HTR-8/SVneo (cell line): ENCODE data around the gene FAM131A.

Experiments
- DNase-seq: peaks from one replicate; pipeline ENCODE4 v3.0.0; 2011; ENCODE audit warnings: low spot score, mixed read lengths; ENCODE audit not compliant: insufficient read length
- FAIRE-seq: peaks from 2 replicates; lab custom pipeline; 2011; peaks lifted over from hg19 to GRCh38; lab: Jason Lieb, UNC

Gene FAM131A

DNA sequence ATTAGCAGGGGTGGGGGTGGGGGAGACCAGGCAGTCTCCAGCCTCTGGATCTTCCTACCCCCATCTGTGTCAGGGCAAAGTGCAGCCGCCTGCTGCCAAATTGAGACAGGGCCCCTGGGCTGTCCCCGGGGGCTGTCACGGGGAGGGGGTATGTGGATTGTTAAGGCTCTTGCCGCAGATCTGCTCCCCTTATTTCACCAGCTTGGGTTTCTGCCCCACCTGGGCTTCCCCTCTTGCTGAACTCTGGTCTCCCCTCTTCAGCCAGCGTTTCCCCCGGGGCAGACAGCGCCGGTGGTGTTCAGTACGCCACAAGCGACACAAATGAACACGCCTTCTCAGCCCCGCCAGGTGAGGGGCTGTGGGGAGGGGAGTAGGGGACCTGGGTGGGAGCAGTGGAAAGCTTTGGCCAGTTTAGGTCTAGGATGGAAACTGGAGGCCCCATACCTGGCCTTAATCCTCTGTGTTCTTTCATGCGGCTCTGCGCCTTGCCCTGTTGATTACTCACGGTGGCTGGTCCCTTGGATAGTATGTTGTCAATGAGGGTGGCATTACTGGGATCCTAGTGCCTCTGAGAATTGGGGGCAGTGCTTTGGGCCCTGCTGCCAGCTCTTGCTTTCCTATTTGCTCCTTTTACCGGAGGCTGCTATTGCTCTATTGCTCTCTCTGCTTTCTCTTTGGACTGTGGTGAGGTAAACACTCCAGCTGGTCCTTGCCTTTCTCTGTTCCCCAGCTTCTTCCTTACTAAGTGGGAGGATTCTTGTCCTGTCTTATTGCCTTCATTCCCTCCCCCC lies 21.3 kb upstream of the FAM131A start:
- FAIRE-seq, result no peak
- DNase-seq, result no peak

DNA sequence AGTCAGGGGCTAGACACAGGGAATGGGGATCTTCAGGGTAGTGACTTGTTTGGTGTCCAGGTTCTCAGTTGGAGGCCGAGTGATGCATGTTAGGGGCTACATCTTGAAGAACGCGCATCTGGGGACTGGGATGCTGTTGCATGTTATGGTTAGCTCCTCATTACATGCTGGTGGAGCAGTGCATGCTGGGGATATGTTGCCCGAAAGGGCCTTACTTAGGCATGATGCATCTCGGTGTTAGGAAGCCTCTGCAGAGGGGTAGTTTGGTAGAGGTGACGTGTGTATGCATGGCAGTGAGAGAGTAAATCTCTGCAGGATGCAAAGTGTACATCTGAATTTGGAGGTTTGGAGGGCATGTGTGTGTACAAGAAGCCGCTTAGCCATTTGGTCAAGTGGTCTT lies 20.6 kb upstream of the FAM131A start:
- no peak for FAIRE-seq
- DNase-seq, result no peak

DNA sequence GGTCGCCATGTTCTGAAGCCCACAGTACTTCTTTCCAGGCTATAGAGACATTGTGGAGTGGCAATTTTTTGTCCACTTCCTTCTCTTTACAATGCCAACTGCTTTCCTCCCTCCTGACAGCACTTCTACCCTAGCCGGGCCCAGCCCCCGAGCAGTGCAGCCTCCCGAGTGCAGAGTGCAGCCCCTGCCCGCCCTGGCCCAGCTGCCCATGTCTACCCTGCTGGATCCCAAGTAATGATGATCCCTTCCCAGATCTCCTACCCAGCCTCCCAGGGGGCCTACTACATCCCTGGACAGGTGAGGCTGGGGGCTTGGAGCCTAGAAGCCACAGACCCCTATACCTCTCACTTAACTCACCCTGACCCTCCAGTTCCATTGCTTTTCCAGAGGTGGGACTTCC lies 20.2 kb upstream of the FAM131A start:
- FAIRE-seq (no peak), DNase-seq (no peak)

DNA sequence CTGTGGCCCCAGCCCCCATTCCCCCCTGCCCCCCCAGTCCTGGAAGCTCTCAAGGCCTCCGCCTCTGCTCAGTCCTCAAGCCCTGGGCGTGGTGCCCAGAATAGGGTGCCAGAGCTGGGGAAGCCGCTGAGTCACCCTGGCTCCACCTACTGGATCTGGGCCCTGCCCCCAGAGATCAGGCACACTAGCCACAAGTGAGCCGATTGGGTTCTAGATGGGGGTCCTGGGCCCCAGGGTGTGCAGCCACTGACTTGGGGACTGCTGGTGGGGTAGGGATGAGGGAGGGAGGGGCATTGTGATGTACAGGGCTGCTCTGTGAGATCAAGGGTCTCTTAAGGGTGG lies 17.3 kb upstream of the FAM131A start:
- peak; percentile 96 for DNase-seq
- peak; percentile 67 for FAIRE-seq

DNA sequence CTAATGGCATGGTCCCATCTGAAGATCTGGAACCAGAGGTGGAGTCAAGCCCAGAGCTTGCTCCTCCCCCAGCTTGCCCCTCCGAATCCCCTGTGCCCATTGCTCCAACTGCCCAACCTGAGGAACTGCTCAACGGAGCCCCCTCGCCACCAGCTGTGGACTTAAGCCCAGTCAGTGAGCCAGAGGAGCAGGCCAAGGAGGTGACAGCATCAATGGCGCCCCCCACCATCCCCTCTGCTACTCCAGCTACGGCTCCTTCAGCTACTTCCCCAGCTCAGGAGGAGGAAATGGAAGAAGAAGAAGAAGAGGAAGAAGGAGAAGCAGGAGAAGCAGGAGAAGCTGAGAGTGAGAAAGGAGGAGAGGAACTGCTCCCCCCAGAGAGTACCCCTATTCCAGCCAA lies 15.7 kb upstream of the FAM131A start:
- FAIRE-seq, result no peak

DNA sequence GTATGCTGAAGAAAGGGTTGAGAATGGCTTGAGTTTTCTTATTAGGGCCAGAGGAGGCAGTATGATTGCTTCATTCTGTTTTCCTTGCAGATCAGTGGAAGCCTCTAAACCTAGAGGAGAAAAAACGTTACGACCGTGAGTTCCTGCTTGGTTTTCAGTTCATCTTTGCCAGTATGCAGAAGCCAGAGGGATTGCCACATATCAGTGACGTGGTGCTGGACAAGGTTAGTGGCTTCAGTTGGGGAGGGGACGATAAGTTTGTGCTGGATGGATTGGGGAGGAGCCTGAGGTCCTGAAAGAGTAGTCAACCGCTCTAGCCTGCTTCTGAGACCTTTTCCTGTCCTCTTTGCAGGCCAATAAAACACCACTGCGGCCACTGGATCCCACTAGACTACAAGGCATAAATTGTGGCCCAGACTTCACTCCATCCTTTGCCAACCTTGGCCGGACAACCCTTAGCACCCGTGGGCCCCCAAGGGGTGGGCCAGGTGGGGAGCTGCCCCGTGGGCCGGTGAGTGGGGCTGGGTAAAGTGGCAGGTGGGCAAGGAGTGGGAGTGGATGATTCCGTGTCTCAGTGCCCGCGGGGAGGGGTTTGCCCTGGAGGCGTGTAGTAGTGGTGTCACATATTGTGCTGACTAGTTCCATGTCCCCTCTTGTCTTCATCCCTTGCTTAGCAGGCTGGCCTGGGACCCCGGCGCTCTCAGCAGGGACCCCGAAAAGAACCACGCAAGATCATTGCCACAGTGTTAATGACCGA lies 14.5 kb upstream of the FAM131A start:
- FAIRE-seq, result no peak
- no peak for DNase-seq

More for the DNA sequence above, 15.7 kb upstream of the FAM131A start:
- no peak for DNase-seq

DNA sequence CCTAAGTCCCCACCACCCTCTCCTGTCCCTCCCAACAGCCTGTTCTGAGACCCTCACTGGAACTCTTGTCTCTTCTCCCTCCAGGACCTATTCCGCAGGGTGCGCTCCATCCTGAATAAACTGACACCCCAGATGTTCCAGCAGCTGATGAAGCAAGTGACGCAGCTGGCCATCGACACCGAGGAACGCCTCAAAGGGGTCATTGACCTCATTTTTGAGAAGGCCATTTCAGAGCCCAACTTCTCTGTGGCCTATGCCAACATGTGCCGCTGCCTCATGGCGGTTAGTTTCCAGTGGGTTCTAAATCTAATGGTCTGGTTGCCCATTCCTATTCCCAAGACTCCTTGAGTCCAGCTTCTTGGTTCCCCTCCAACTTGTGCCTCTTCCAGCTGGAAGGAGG lies 13.7 kb upstream of the FAM131A start:
- no peak for DNase-seq
- no peak for FAIRE-seq

DNA sequence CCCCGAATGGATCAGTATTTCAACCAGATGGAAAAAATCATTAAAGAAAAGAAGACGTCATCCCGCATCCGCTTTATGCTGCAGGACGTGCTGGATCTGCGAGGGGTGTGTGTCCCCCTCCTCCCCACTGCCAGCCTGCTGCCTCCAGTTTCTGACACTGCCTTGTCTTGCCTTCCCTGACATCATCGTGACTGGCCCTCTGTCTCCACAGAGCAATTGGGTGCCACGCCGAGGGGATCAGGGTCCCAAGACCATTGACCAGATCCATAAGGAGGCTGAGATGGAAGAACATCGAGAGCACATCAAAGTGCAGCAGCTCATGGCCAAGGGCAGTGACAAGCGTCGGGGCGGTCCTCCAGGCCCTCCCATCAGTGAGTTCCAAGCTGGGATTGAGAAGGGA lies 12.1 kb upstream of the FAM131A start:
- FAIRE-seq, result no peak
- DNase-seq, result no peak

DNA sequence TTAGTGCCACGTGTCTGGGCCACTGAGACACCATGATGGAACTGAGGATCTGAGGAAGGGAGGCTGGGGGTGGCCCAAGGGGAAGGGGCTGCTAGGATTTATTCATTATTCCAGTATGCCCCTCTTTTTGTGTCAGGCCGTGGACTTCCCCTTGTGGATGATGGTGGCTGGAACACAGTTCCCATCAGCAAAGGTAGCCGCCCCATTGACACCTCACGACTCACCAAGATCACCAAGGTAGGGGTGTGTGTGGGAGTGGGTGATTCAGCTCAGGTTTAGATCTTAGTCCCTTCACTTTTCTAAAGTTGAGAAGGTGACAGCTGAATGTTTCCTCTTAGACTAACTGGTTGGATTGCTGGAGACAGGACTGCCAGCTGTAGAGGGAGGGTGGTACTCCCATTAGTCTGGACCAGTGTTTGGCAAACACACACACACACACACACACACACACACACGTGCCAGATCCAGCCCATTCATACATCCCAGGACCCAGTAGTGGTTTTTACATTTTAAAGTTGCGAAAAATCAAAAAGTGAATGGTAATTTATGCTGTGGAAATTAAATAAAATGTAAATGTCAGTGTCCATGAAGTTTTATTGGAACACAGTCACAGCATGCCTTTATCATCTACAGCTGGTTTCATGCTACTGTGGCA lies 11.6 kb upstream of the FAM131A start:
- FAIRE-seq (no peak), DNase-seq (no peak)

DNA sequence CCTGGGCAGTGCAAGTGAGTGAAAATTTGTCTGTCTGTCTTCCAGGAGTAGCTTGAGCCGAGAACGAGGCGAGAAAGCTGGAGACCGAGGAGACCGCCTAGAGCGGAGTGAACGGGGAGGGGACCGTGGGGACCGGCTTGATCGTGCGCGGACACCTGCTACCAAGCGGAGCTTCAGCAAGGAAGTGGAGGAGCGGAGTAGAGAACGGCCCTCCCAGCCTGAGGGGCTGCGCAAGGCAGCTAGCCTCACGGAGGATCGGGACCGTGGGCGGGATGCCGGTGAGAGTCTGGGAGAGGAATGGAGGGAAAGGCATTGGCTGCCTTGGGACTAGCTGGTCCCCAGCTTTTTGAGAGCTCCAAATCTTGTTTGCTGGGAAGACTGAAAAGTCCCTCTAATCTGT lies 10.2 kb upstream of the FAM131A start:
- DNase-seq, result no peak
- no peak for FAIRE-seq

DNA sequence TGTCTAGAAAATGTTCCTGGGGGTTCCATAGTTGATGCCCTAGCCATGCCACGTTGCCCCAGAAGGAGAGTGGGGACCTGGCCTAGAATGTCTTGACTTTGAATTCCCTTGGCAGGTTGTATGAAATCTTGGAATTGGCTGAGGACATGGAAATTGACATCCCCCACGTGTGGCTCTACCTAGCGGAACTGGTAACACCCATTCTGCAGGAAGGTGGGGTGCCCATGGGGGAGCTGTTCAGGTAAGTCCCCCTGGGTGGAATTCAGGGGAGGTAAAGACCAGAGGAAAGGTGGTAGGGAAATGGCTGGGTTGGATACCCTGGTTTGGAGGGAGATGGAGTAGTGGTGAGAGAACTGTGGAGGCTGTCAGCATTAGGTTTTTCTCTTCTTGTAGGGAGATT lies 8.9 kb upstream of the FAM131A start:
- no peak for FAIRE-seq
- no peak for DNase-seq

DNA sequence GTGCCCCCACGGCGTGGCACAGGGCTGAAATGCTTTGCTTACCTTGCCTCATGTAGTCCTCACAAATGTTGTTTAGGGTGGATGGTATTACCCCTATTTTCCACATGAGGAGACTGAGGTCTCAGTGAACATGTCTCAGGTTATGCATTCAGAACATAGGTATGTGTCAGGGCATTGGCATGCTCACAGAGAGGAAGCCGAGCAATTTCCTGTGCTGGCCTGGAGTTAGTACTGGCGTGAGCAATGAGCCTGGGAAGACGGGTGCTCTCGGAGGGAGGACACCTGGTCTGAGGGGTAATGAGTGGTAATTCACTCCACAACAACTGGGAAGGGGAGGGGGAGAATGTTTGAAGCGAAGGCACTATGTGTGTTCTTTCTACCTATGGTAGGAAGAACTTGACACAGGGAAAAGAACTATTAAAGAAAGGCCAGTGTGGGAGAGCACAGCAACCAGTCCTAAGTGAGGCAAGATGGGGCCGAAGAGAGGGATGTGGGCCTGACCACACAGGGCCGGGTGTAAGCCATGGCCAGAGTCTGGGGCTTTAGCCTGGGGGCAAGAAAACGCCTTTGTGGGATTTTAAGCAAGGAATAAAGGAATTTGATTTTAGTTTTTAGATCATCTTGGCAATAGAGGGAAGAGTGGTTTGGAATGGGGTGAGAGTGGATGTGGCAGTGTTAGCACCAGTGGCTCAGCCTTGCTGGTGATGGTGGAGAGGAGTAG lies 4.9 kb upstream of the FAM131A start:
- no peak for FAIRE-seq
- peak; percentile 63 for DNase-seq

DNA sequence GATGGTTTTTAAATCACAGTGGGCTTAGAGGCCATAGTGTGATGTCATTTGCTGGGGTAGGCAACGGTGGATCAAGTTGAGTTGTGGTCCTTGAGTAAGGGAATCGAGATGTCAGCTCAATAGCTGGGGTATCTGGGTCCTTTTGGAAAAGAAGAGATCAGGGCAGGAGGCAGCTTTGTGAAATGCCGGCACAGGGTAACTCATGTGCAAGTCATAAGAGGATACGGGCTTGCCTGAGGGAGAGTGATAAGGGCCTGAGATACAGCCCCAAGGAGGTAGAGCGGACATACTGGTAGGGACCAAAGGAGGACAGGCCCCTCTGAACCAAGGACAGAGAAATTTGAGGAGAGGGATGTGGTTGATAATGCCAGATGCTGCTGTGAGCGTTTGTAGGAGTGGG lies 4.2 kb upstream of the FAM131A start:
- no peak for FAIRE-seq
- no peak for DNase-seq

DNA sequence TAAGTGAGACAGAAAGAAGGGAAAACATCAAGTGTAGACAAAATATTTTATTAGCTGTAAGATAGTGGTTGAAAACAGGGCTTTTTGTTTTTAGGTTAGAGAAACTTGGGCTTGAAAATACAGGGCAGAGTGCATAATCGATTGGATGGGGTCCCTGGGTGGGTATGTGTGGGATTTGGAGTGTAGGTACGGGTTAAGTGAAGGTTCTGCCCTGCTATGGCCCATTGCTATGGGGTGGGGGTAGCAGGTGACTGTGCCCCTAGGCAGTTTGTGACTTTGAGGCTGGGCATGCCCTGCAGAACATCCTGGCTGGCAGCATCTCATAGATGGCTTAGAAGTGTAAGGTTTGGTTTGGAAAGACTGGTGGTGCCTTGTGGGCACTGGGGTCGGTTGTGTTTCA lies 3.7 kb upstream of the FAM131A start:
- DNase-seq (no peak), FAIRE-seq (no peak)

DNA sequence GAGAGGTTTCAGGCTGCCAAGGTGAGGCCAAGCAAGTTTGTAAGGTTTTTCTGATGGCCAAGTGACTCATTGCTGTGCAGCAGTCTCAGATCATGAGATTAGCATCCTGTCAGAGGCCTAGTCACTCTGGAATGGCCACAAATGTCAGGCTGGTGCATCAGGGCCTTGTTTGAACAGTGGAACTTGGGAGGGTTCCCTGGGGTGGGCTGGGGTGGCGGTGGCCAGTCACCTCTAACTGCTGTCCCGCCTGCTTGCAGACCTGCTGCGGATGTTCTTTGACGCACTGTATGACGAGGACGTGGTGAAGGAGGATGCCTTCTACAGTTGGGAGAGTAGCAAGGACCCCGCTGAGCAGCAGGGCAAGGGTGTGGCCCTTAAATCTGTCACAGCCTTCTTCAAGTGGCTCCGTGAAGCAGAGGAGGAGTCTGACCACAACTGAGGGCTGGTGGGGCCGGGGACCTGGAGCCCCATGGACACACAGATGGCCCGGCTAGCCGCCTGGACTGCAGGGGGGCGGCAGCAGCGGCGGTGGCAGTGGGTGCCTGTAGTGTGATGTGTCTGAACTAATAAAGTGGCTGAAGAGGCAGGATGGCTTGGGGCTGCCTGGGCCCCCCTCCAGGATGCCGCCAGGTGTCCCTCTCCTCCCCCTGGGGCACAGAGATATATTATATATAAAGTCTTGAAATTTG lies 2.8 kb upstream of the FAM131A start:
- FAIRE-seq (no peak), DNase-seq (no peak)

DNA sequence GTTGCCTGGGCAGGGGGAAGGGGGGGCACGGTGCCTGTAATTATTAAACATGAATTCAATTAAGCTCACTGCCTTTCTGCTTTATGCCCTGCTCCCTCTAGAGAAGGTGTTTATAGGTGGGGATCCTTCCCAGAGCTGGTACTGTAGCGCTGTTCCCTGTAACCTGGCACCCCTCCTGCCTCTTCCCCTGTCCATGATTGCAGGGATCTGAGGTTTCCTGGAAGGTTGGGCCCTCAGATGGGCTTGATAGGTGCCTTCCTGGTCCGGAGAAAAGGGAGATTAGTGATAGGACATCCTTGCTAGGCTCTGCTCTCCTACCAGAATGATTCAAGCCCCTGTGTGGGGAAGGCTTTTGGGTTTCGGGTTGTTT lies 2.1 kb upstream of the FAM131A start:
- no peak for FAIRE-seq

DNA sequence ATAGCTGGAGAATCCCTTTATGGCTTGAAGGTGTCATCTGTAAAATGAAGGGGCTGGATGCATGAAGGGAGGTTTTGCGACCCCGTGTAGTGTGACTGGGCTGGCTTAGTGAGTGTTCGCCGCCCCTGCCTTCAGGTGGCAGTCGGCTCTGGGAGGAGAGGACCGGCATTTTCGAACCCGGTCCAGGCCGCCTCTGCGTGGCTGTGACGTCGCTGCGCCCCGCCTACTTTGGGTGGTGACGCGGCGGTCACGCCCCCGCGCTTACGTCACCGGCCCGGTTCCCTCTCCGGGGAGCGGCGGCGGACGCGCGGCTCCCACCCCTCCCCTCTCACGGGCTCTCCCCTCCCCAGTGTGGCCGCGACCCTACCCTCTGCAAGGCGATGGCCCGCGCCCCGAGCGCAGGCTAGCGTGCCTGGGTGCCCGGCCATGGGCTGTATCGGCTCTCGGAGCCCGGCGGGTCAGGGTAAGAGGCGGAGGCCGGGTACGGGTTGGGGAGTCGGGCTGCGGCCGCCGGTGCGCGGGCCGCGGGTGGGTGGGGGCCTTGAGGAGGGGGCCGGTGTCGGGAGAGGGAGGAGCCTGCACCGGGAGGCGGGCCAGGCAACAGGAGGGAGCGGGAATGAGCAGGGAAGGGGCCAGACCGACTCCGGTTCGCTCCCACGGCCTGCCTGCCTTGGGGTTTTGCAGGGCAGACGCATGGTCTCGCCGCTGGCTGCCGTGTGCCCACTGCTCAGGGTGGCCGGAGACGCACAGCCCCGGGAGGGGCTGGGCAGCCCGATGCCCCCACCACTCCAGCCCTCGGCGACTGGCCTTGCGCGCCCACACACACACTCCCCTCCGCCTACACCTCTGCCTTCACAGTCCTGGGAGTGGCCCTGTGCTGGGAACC lies 1.5 kb upstream of the FAM131A start:
- peak; percentile 92 for FAIRE-seq

More for the DNA sequence above, 2.1 kb upstream of the FAM131A start:
- DNase-seq, result no peak

DNA sequence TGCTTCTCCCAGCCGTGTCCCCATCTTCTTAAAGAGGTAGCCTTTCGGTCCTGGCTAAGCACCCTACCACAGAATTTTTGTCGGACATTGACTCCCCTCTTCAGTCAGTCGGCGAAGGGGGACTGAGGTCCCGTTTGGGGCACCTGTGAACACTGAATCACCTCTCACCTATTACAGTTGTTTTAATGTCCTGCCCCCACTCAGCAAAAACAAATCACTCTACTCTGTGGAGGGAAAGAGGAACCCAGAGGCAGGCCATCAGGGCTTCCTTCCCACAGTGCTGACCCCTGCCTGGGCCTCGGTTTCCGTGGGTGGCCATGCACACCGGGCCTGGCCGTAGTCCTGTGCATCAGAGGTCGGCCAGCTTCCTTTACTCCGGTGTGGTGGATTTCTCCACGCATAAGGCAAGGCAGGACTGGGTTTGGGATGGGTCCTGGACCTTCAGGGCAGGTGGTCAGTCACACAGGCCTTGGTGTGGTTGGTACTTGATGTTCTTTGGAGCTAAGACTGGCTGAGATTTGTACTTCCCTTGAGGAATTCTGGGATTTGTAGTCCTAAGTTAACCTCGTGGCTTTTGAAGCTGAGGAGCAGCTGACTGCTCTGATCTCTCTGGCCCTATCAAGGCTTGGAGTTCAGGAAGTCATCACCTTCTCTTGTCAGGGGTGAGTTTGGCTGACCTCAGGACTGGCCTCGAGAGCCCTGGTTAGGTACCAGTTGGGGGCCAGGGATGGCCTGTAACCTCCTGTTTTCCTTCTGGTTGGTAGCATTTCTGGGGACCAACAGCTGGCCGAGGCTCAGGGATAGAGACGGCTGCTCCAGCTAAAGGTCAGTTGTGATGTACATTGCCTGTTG lies 627 bp upstream of the FAM131A start:
- DNase-seq, result no peak
- FAIRE-seq, result no peak

More for the DNA sequence above, 1.5 kb upstream of the FAM131A start:
- peak; percentile 82 for DNase-seq
